Tibial artery (tissue), 4 donors: Measurements from ENCODE around the gene NEDD9.

Experiments used
- DNase-seq, 2 donors: peaks; one replicate each; pipeline ENCODE4 v3.0.0-alpha.2; 2019
- H3K27ac ChIP-seq, 2 donors: fragments of 200-600 bp; sonication (generic) in 1 of 2; 1 replicate in 1 of 2; 2 replicates in 1 of 2; pipeline ENCODE4 v1.5.1; 2018 to 2019; ENCODE audit warnings: mild to moderate bottlenecking in 1 of 2
- H3K27me3 ChIP-seq, 2 donors: fragments of 200-600 bp; sonication (generic) in 1 of 2; one replicate each; pipeline versions ENCODE4 v1.5.1 to v1.6.0; 2016 to 2019
- H3K36me3 ChIP-seq, 3 donors: fragments of 200-600 bp; sonication (generic) in 2 of 3; one replicate each; pipeline ENCODE4 v1.5.1; 2016 to 2019; ENCODE audit warnings: mild to moderate bottlenecking in 2 of 3
- H3K4me1 ChIP-seq, 4 donors: fragments of 200-600 bp; sonication (generic) in 2 of 4; 1 replicate in 3 of 4; 2 replicates in 1 of 4; pipeline ENCODE4 v1.5.1; 2016 to 2019
- H3K4me3 ChIP-seq, 2 donors: fragments of 200-600 bp; sonication (generic) in 1 of 2; 1 replicate in 1 of 2; 2 replicates in 1 of 2; pipeline ENCODE4 v1.5.1; 2018 to 2019; ENCODE audit warnings: mild to moderate bottlenecking in 2 of 2
- H3K9me3 ChIP-seq, 3 donors: fragments of 200-600 bp; sonication (generic) in 1 of 3; one replicate each; pipeline ENCODE4 v1.5.1; 2016 to 2019
- intact Hi-C: fragments of 100-400 bp; cut with DNase I; formaldehyde crosslinking; loops from one replicate; pipeline ENCODE4 v1.15.0; 2023; ENCODE audit warnings: low total_unique reads
- TF ChIP-seq, protein P1 (sequence below), 2 experiments: fragments of 200-600 bp in 1 of 2; fragments of 450-650 bp in 1 of 2; IDR thresholded peaks; one replicate each; pipeline ENCODE4 v1.5.1; 2017 to 2019; ENCODE audit warnings: antibody characterized with exemption in 2 of 2, mild to moderate bottlenecking in 1 of 2, moderate library complexity in 1 of 2

Gene NEDD9, protein sequence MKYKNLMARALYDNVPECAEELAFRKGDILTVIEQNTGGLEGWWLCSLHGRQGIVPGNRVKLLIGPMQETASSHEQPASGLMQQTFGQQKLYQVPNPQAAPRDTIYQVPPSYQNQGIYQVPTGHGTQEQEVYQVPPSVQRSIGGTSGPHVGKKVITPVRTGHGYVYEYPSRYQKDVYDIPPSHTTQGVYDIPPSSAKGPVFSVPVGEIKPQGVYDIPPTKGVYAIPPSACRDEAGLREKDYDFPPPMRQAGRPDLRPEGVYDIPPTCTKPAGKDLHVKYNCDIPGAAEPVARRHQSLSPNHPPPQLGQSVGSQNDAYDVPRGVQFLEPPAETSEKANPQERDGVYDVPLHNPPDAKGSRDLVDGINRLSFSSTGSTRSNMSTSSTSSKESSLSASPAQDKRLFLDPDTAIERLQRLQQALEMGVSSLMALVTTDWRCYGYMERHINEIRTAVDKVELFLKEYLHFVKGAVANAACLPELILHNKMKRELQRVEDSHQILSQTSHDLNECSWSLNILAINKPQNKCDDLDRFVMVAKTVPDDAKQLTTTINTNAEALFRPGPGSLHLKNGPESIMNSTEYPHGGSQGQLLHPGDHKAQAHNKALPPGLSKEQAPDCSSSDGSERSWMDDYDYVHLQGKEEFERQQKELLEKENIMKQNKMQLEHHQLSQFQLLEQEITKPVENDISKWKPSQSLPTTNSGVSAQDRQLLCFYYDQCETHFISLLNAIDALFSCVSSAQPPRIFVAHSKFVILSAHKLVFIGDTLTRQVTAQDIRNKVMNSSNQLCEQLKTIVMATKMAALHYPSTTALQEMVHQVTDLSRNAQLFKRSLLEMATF

DNA sequence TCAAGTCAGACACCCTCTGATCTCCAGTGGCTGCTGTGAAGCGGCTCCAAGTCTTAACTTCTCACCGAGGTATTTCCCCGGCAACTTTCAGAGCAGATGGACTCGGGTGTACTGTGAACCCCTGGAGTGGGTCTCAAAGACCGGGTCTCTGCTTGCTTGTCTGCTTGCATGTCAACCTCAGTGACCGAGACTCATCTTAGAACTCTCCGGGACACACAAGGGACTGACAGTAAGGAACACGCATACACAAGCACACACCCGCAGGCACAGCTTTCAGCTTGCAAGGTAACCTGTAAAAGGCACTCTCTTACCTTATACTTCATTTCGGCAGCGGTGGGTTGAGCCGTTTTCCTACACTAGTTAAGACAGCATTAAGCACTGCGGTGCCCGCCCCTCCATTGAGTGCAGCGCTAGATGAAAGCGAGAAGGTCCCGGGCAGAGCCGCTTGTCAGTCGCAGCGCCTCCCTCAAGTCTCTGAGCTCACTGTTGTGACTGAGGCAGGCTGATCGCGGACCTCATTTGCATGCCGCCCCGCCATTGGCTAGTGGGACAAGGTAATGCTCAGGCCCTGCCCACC is at the start of gene NEDD9:
TSS of gene NEDD9 (minus strand) at position 476 of the 577 bp plus-strand sequence. CDS start at position 323, 153 bp downstream.
- peak; percentile 98 for DNase-seq
- Histone ChIP-seq H3K27me3 (no peaks in the 10 kb centered on the region), H3K36me3 (no peaks in the 10 kb centered on the region), H3K9me3 (no peaks in the 10 kb centered on the region), H3K27ac (peak within 1 kb of the TSS; percentile 79 to 84), H3K4me1 (peaks cover 0 to 70% (median 26%) of the 10 kb centered on the region in 4 donors), H3K4me3 (peak within 1 kb of the TSS; percentile 63 to 76)
- intact Hi-C loops = no loop called here
- TF ChIP-seq, protein P1, sequence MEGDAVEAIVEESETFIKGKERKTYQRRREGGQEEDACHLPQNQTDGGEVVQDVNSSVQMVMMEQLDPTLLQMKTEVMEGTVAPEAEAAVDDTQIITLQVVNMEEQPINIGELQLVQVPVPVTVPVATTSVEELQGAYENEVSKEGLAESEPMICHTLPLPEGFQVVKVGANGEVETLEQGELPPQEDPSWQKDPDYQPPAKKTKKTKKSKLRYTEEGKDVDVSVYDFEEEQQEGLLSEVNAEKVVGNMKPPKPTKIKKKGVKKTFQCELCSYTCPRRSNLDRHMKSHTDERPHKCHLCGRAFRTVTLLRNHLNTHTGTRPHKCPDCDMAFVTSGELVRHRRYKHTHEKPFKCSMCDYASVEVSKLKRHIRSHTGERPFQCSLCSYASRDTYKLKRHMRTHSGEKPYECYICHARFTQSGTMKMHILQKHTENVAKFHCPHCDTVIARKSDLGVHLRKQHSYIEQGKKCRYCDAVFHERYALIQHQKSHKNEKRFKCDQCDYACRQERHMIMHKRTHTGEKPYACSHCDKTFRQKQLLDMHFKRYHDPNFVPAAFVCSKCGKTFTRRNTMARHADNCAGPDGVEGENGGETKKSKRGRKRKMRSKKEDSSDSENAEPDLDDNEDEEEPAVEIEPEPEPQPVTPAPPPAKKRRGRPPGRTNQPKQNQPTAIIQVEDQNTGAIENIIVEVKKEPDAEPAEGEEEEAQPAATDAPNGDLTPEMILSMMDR (IDR thresholded peaks at IDR 0.05) = no peak

DNA sequence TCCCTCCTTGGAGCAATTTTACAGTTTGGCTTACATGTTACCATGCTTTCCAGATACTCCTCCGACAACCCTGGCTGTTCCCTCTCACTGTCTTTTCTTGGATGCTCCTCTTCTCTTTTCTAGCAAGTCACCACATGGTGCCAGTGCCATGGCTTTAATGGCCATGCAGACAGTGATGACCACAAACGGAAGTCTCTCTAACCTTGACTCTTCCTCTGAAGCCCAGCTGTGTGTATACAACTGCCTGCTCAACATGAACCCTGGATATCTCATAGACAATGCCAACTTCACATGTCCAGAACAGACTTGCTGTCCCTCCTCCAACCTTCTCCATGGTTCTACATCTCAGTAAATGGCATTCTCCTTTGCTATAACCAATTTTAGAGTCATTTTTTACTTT is 49.8 kb upstream of the NEDD9 start:
- no peak for DNase-seq
- Histone ChIP-seq H3K4me1 (peaks cover 0 to 13% (median 6%) of the 10 kb centered on the region in 4 donors), H3K9me3 (peaks cover 0 to 4% (median 0%) of the 10 kb centered on the region in 3 donors), H3K36me3 (no peaks in the 10 kb centered on the region), H3K27ac (no peak overlapping the region), H3K27me3 (no peaks in the 10 kb centered on the region), H3K4me3 (no peak overlapping the region)
- intact Hi-C loops = no loop called here
- TF ChIP-seq, protein P1 (IDR thresholded peaks at IDR 0.05) = no peak

DNA sequence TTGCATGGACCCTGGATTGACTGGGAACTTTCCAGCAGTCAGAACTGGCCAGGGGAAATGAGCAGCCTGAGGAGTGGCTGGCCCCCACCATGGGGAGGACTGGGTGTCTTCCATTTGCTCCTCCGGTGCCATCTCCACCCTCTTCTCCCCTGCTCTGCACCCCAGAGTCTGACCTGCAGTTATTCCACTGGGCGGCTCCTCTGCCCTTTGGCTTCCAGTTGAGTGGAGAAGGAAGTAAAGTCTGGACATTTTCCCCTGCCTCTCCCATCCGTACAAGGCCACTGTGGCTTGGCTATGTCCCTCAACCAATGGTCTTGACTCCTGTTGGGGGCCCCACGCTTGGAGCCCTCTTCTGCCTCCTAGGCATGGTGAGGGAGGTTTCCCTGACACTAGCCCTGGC is 47.9 kb upstream of the NEDD9 start:
- Histone ChIP-seq H3K27me3 (no peaks in the 10 kb centered on the region), H3K36me3 (no peaks in the 10 kb centered on the region), H3K9me3 (no peaks in the 10 kb centered on the region), H3K4me1 (peaks cover 0 to 21% (median 10%) of the 10 kb centered on the region in 4 donors), H3K27ac (peak overlapping the region in 1 of 2 donors; percentile 32), H3K4me3 (no peak overlapping the region)
- TF ChIP-seq, protein P1 (IDR thresholded peaks at IDR 0.05) = no peak
- DNase-seq = no peak
- intact Hi-C loops = no loop called here

DNA sequence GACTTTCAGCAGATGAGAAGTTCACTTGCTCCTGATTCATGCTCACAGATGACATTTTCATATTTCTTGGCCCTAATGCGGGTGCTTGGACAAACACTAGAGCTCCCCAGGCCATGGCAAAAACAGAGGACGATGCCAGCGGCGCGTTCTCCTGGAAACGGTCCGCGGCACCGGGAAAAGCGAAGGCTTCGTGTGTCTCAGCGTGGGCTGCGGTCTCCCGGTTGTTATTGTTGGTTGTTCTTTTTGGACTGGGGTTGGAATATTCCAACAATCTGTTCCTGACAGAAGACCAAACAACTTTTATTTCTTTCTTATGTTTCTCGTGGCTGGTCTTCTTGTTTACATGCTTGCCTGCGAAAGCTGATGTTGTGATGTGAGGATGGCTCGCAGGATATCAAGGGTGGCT is 46.8 kb upstream of the NEDD9 start:
- Histone ChIP-seq H3K4me1 (peaks cover 0 to 21% (median 10%) of the 10 kb centered on the region in 4 donors), H3K27ac (peak overlapping the region; percentile 6 to 32), H3K27me3 (no peaks in the 10 kb centered on the region), H3K4me3 (no peak overlapping the region), H3K9me3 (no peaks in the 10 kb centered on the region), H3K36me3 (no peaks in the 10 kb centered on the region)
- intact Hi-C loops = no loop called here
- DNase-seq = peak; percentile 46 to 87
- TF ChIP-seq, protein P1 (IDR thresholded peaks at IDR 0.05) = no peak

DNA sequence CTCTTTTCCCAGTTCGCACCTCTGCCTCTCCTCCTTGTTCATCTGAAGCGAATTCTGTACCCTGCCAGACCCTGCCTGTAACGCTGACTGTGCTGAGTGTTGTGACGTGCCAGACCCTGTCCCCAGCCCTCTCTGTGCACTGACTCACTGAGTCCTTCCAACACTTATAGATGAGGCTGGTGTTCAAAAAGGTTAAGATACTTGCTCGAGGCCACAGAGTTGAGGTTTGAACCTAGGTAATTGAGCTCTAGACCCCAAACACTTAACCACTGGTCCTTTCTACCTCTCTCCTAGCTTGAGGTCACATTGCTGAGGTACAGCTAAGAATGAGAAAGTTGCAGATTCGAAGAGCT is 45.7 kb upstream of the NEDD9 start:
- Histone ChIP-seq H3K4me3 (no peak overlapping the region), H3K4me1 (peaks cover 0 to 21% (median 10%) of the 10 kb centered on the region in 4 donors), H3K27ac (no peak overlapping the region), H3K27me3 (no peaks in the 10 kb centered on the region), H3K9me3 (no peaks in the 10 kb centered on the region), H3K36me3 (no peaks in the 10 kb centered on the region)
- intact Hi-C loops = no loop called here
- no peak for DNase-seq
- TF ChIP-seq, protein P1 (IDR thresholded peaks at IDR 0.05) = no peak
